Left forelimb (tissue), 1 donor: Measurements from ENCODE around the gene TSC22D1.

ENCODE experiments used
- DNase-seq: peaks from one replicate; pipeline ENCODE4 v3.0.0-alpha.2; 2018; ENCODE audit warnings: low spot score

Gene TSC22D1

GRCh38 chr13:44382635-44383145 is 193.4 kb downstream of the TSC22D1 start:
- no peak for DNase-seq
